ENCODE results near the gene CLCNKA. TPM values are rescaled to one million over a fixed set of nuclear protein-coding genes. Genes with fewer than 3 reads are reported as not detected.

Gene CLCNKA
- total and polyA plus RNA-seq, 2 of the 8 experiments (the other 6 are each of a cell fraction or from before 2014, with no cell fraction given), result 0.95 to 2.0 TPM

- Histone ChIP-seq H3K4me3 (ENCODE audit: extremely low read depth in 1 of 4, insufficient read depth in 2 of 4, low read depth in 3 of 4, low read length in 4 of 4) (no peak overlapping the region), H3K36me3 (ENCODE audit: control insufficient read depth in 2 of 4, insufficient read depth in 4 of 4, low read length in 3 of 4) (no peaks in the 10 kb centered on the region), H4K20me1 (replicated peaks in 1 of 2; ENCODE audit: control insufficient read depth in 1 of 2, insufficient read depth in 2 of 2, low read length in 2 of 2) (peaks cover 0 to 10% of the 10 kb centered on the region in 2 experiments), H2BK20ac (ENCODE audit: low read length) (no peak overlapping the region), H3K9me3 (ENCODE audit: insufficient read depth in 2 of 2, low read depth in 1 of 2, low read length in 1 of 2) (no peaks in the 10 kb centered on the region), H4K91ac (replicated peaks; ENCODE audit: insufficient read length, low read length) (no peak overlapping the region), H3K4me2 (ENCODE audit: insufficient read depth in 1 of 2, low read depth in 2 of 2, low read length in 2 of 2) (no peak overlapping the region), H3K14ac (ENCODE audit: insufficient read length) (no peak overlapping the region), H3K9ac (replicated peaks in 1 of 4; ENCODE audit: extremely low read depth in 1 of 4, low read depth in 3 of 4, low read length in 3 of 4) (no peak overlapping the region), H3K4me1 (replicated peaks in 1 of 4; ENCODE audit: control insufficient read depth in 3 of 4, insufficient read depth in 4 of 4, low read length in 3 of 4) (peaks cover 5 to 26% (median 12%) of the 10 kb centered on the region in 4 experiments), H3K18ac (ENCODE audit: extremely low read depth, low read length) (no peak overlapping the region), H3K56ac (replicated peaks; ENCODE audit: insufficient read length, low read depth, low read length) (no peak overlapping the region), H2AK5ac (ENCODE audit: low read depth, low read length) (no peak overlapping the region), H4K5ac (ENCODE audit: insufficient read length, low read depth, low read length) (no peak overlapping the region), H3K27me3 (replicated peaks in 1 of 4; ENCODE audit: control insufficient read depth in 3 of 4, extremely low read depth in 1 of 4, insufficient read depth in 3 of 4, low read length in 3 of 4) (peaks cover 4 to 38% (median 30%) of the 10 kb centered on the region in 4 experiments), H3K79me1 (ENCODE audit: low read depth, low read length) (no peaks in the 10 kb centered on the region), H2BK5ac (ENCODE audit: low read depth, low read length) (no peak overlapping the region), H2AFZ (ENCODE audit: low read length) (no peak overlapping the region), H2BK12ac (ENCODE audit: low read depth, low read length) (no peak overlapping the region), H3K27ac (ENCODE audit: low read depth, low read length) (no peak overlapping the region), H2BK15ac (ENCODE audit: low read length) (no peak overlapping the region), H3K23ac (ENCODE audit: insufficient read length) (no peak overlapping the region), H3K23me2 (ENCODE audit: low read depth, low read length) (peaks cover 11% of the 10 kb centered on the region), H4K8ac (ENCODE audit: extremely low read depth, insufficient read depth, low read length) (no peak overlapping the region), H3K4ac (replicated peaks; ENCODE audit: insufficient read length, low read depth, low read length) (no peak overlapping the region), H3K79me2 (ENCODE audit: control insufficient read depth in 1 of 2, insufficient read depth in 2 of 2, low read length in 2 of 2) (no peaks in the 10 kb centered on the region), H2BK120ac (replicated peaks; ENCODE audit: low read depth, low read length) (no peak overlapping the region)
- DNase-seq (ENCODE audit: low read depth in 1 of 2, low spot score in 2 of 2) (no peak), FAIRE-seq (no peak)
- ChIA-PET CTCF (ENCODE audit: partially characterized antibody) (interaction anchor here (1.0 to 21.9 kb wide), 8 partner anchors 11 to 174 kb away, joined by 3 to 569 read pairs (median 8); partner anchors contain the start of gene EPHA2), POLR2A (ENCODE audit: partially characterized antibody) (interaction anchor here (1.1 to 1.7 kb wide), 3 partner anchors 10 to 137 kb away, joined by 3 read pairs; no protein-coding TSS in a partner anchor)
- WGBS, 2 experiments (ENCODE audit: extremely low coverage in 1 of 2, insufficient coverage in 1 of 2, insufficient read length in 1 of 2, insufficient replicate concordance in 2 of 2, low coverage in 1 of 2, low lambda C conversion rate in 2 of 2, missing lambda C conversion rate in 1 of 2), result 85% methylated on average over 5 of the region's 6 CpGs; no CpG with 5 or more reads in 1 of the 2 experiments
- TF ChIP-seq E2F6 (IDR thresholded peaks at IDR 0.05) (no peak), SUZ12 (IDR thresholded peaks at IDR 0.05; ENCODE audit: low read length) (0 out of 2 replicates have a peak, but pooled peaks have one; percentile 17)
Measured at GRCh38 chr1:16071614-16072013, 49.8 kb downstream of the CLCNKA start.
